Trophoblast cell (in vitro differentiated cells and primary cell): ENCODE results near the gene UTS2.

Experiments
- DNase-seq, 2 donors: peaks; one replicate each; pipeline ENCODE4 v3.0.0-alpha.2; 2016
- H2AFZ ChIP-seq: 2 replicates; pipeline ENCODE4 v1.6.1; 2013; ENCODE audit warnings: low read length, moderate library complexity, mild to moderate bottlenecking; ENCODE audit not compliant: insufficient read depth, poor library complexity
- H2AK5ac ChIP-seq: 2 replicates; pipeline ENCODE4 v1.6.1; 2013; ENCODE audit warnings: mild to moderate bottlenecking, low read length
- H2BK120ac ChIP-seq: 2 replicates; pipeline ENCODE4 v1.6.1; 2013; ENCODE audit warnings: low read length, mild to moderate bottlenecking, moderate library complexity; ENCODE audit not compliant: insufficient read depth, poor library complexity
- H2BK12ac ChIP-seq: 2 replicates; pipeline ENCODE4 v1.6.1; 2013; ENCODE audit warnings: mild to moderate bottlenecking, low read length, moderate library complexity
- H2BK5ac ChIP-seq: 2 replicates; pipeline ENCODE4 v1.6.1; 2013; ENCODE audit warnings: low read length, low read depth, moderate library complexity, mild to moderate bottlenecking; ENCODE audit not compliant: poor library complexity
- H3K14ac ChIP-seq: 2 replicates; pipeline ENCODE4 v1.6.1; 2013; ENCODE audit warnings: mild to moderate bottlenecking, low read length
- H3K18ac ChIP-seq: 2 replicates; pipeline ENCODE4 v1.6.1; 2013; ENCODE audit warnings: mild to moderate bottlenecking, low read length
- H3K23ac ChIP-seq: 2 replicates; pipeline ENCODE4 v1.6.1; 2013; ENCODE audit warnings: low read length
- H3K27ac ChIP-seq: 2 replicates; pipeline ENCODE4 v1.5.1; 2013; ENCODE audit warnings: low read depth, mild to moderate bottlenecking, inconsistent platforms, low read length, moderate library complexity
- H3K27me3 ChIP-seq: 2 replicates; pipeline ENCODE4 v1.6.1; 2013; ENCODE audit warnings: inconsistent platforms, mild to moderate bottlenecking, low read length, moderate library complexity; ENCODE audit not compliant: insufficient read depth
- H3K36me3 ChIP-seq, 2 experiments: 1 replicate in 1 of 2; 2 replicates in 1 of 2; pipeline ENCODE4 v1.6.1; 2013; ENCODE audit warnings: low read length in 2 of 2, mild to moderate bottlenecking in 2 of 2, moderate library complexity in 1 of 2; ENCODE audit not compliant: insufficient read depth in 2 of 2, control insufficient read depth in 1 of 2
- H3K4ac ChIP-seq: 2 replicates; pipeline ENCODE4 v1.6.1; 2013; ENCODE audit warnings: low read depth, mild to moderate bottlenecking, low read length, moderate library complexity
- H3K4me1 ChIP-seq, 2 experiments: 1 replicate in 1 of 2; 2 replicates in 1 of 2; pipeline ENCODE4 v1.6.1; 2013; ENCODE audit warnings: low read length in 2 of 2, mild to moderate bottlenecking in 2 of 2, moderate library complexity in 1 of 2; ENCODE audit not compliant: insufficient read depth in 2 of 2, control insufficient read depth in 1 of 2
- H3K4me2 ChIP-seq: 2 replicates; pipeline ENCODE4 v1.6.1; 2013; ENCODE audit warnings: inconsistent platforms, mild to moderate bottlenecking, low read length, moderate library complexity
- H3K4me3 ChIP-seq: 2 replicates; pipeline ENCODE4 v1.5.1; 2013; ENCODE audit warnings: mild to moderate bottlenecking, low read depth, low read length, inconsistent platforms
- H3K79me1 ChIP-seq: one replicate; pipeline ENCODE4 v1.6.1; 2013; ENCODE audit warnings: low read length
- H3K79me2 ChIP-seq: 2 replicates; pipeline ENCODE4 v1.6.1; 2013; ENCODE audit warnings: low read length, mild to moderate bottlenecking; ENCODE audit not compliant: control insufficient read depth, insufficient read depth, poor library complexity
- H3K9ac ChIP-seq: 2 replicates; pipeline ENCODE4 v1.6.1; 2013; ENCODE audit warnings: mild to moderate bottlenecking, low read length
- H3K9me3 ChIP-seq: 2 replicates; pipeline ENCODE4 v1.6.1; 2013; ENCODE audit warnings: low read depth, mild to moderate bottlenecking, control low read depth, inconsistent platforms, low read length; ENCODE audit not compliant: insufficient read depth
- H4K12ac ChIP-seq: 2 replicates; pipeline ENCODE4 v1.6.1; 2013; ENCODE audit warnings: low read depth, mild to moderate bottlenecking, low read length, moderate library complexity
- H4K8ac ChIP-seq: 2 replicates; pipeline ENCODE4 v1.6.1; 2013; ENCODE audit warnings: low read depth, mild to moderate bottlenecking, low read length, moderate library complexity
- H4K91ac ChIP-seq: one replicate; pipeline ENCODE4 v1.6.1; 2013; ENCODE audit warnings: low read depth, mild to moderate bottlenecking, low read length, moderate library complexity
- WGBS: extraction: QIAGEN DNeasy Blood & Tissue Kit; methylation state at CpG from one replicate; pipeline ENCODE4 v1.1.7; 2013; ENCODE audit warnings: missing lambda C conversion rate; ENCODE audit not compliant: insufficient read length, insufficient coverage; ENCODE audit errors: extremely low coverage; 5-methylcytosine and 5-hydroxymethylcytosine counted together

UTS2 gene

DNA sequence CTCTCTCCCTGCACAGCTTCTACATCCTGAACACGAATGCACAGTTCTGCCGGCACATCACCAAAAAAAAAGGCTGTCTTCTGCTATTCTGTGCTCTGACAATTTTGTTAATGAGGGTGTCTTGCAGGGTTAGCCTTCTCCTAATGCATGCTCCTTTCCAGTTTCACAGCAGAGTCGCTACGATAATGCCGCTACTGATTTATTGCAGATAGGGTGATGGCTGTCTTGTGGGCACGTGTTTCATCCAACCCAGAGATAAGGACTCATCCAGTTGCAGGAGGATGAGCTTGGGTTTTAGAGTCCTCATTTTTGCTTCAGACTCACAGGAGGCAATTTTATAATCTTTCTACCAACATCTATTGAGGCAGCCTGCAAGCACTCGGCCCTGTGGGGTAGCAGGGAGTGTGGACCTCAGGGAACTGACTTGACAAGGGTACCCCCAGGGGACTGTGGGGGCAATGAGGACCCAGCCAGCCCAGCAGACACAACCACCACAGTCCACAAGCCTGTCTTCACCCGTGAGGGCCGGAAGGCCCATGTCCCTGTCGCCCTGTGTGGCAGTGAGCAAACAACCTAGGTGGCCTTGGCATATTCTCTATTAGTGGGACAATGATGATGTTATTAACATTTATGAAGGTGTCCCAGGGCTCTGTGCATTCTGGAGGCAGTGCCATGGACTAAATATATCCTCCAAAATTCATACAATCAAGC is 15.4 kb upstream of the UTS2 start:
- Histone ChIP-seq H3K14ac (no peak overlapping the region), H3K79me2 (no peaks in the 10 kb centered on the region), H4K8ac (no peak overlapping the region), H2AFZ (no peak overlapping the region), H2BK12ac (no peak overlapping the region), H3K4ac (no peak overlapping the region), H3K4me2 (no peak overlapping the region), H3K23ac (no peak overlapping the region), H2AK5ac (no peak overlapping the region), H4K91ac (no peak overlapping the region), H3K18ac (no peak overlapping the region), H2BK5ac (no peak overlapping the region), H3K27ac (no peak overlapping the region), H4K12ac (no peak overlapping the region), H3K4me1 (no peaks in the 10 kb centered on the region), H3K79me1 (no peaks in the 10 kb centered on the region), H2BK120ac (no peak overlapping the region), H3K4me3 (peak overlapping the region; percentile 34), H3K9ac (no peak overlapping the region), H3K9me3 (no peaks in the 10 kb centered on the region), H3K36me3 (no peaks in the 10 kb centered on the region), H3K27me3 (no peaks in the 10 kb centered on the region)
- no peak for DNase-seq
- WGBS, result no CpG with 5 or more reads among the region's 10 CpGs

DNA sequence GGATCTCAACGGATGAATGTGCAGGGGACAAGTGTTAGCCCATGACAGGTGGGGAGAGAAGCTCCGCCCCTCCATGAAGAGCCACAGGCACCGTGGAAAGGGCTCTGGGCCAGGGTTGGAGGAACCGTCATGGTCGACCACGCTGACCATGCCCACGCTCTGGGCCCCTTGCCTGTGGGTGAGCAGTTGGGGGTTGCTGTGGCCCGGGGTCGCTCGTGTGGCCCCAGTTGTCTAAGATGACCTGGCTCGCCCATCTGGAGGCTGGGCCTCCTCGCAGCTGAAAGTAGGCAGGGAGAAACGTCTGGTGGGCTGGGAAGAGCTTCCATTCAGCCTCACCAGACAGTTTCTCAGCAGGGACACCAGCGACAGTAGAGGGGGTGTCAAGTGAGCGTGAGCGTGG is 13.1 kb upstream of the UTS2 start:
- no peak overlapping the region for H3K4ac ChIP-seq
- no peak overlapping the region for H4K91ac ChIP-seq
- H3K4me1 ChIP-seq, result no peaks in the 10 kb centered on the region
- no peak for DNase-seq
- H4K12ac ChIP-seq, result no peak overlapping the region
- no peak overlapping the region for H4K8ac ChIP-seq
- H3K79me2 ChIP-seq, result no peaks in the 10 kb centered on the region
- H3K9ac ChIP-seq, result no peak overlapping the region
- H3K23ac ChIP-seq, result no peak overlapping the region
- H2AFZ ChIP-seq, result no peak overlapping the region
- no peaks in the 10 kb centered on the region for H3K36me3 ChIP-seq
- no peak overlapping the region for H2AK5ac ChIP-seq
- H2BK120ac ChIP-seq, result no peak overlapping the region
- WGBS, result no CpG with 5 or more reads among the region's 16 CpGs
- no peaks in the 10 kb centered on the region for H3K9me3 ChIP-seq
- H3K27ac ChIP-seq, result no peak overlapping the region
- H3K14ac ChIP-seq, result no peak overlapping the region
- H3K27me3 ChIP-seq, result no peaks in the 10 kb centered on the region
- no peaks in the 10 kb centered on the region for H3K79me1 ChIP-seq
- no peak overlapping the region for H2BK12ac ChIP-seq
- H3K4me2 ChIP-seq, result no peak overlapping the region
- no peak overlapping the region for H2BK5ac ChIP-seq
- no peak overlapping the region for H3K18ac ChIP-seq
- H3K4me3 ChIP-seq, result no peak overlapping the region

DNA sequence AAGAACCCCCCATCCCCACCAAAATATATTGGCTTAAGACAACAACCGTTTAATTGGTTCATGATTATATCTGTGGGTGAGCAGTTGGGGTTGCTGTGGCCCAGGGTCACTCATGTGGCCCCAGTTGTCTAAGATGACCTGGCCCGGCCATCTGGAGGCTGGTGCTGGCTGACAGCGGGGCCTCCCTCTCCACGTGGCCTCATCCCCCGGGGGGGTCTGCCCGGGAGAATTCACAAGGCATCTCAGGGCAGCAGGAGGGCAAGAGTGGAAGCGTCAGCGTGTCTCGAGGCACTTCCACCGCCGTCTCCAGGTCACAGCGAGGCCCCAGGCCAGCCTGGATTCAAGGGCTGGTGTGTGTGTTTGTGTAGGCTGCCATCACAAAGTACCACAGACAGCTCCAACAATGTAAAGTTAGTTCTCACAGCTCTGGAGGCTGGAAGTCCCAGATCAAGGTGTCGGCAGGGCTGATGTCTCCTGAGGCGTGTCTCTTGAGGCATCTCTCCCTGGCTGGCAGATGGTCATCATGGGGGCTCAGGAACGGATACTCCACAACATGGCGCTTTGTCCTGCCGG is 11.0 kb upstream of the UTS2 start:
- no peak for DNase-seq
- H3K9ac ChIP-seq, result no peak overlapping the region
- H4K8ac ChIP-seq, result no peak overlapping the region
- H3K9me3 ChIP-seq, result no peaks in the 10 kb centered on the region
- no peak overlapping the region for H3K18ac ChIP-seq
- H2BK120ac ChIP-seq, result no peak overlapping the region
- H2AK5ac ChIP-seq, result no peak overlapping the region
- H3K4me1 ChIP-seq, result no peaks in the 10 kb centered on the region
- H3K36me3 ChIP-seq, result no peaks in the 10 kb centered on the region
- H3K79me2 ChIP-seq, result no peaks in the 10 kb centered on the region
- no peak overlapping the region for H2BK5ac ChIP-seq
- H4K12ac ChIP-seq, result no peak overlapping the region
- H3K79me1 ChIP-seq, result no peaks in the 10 kb centered on the region
- no peak overlapping the region for H4K91ac ChIP-seq
- H2AFZ ChIP-seq, result no peak overlapping the region
- no peak overlapping the region for H3K4me2 ChIP-seq
- H3K23ac ChIP-seq, result no peak overlapping the region
- no peak overlapping the region for H3K4ac ChIP-seq
- no peak overlapping the region for H3K27ac ChIP-seq
- H3K4me3 ChIP-seq, result no peak overlapping the region
- no peak overlapping the region for H2BK12ac ChIP-seq
- H3K27me3 ChIP-seq, result no peaks in the 10 kb centered on the region
- no CpG with 5 or more reads among the region's 17 CpGs for WGBS
- no peak overlapping the region for H3K14ac ChIP-seq

DNA sequence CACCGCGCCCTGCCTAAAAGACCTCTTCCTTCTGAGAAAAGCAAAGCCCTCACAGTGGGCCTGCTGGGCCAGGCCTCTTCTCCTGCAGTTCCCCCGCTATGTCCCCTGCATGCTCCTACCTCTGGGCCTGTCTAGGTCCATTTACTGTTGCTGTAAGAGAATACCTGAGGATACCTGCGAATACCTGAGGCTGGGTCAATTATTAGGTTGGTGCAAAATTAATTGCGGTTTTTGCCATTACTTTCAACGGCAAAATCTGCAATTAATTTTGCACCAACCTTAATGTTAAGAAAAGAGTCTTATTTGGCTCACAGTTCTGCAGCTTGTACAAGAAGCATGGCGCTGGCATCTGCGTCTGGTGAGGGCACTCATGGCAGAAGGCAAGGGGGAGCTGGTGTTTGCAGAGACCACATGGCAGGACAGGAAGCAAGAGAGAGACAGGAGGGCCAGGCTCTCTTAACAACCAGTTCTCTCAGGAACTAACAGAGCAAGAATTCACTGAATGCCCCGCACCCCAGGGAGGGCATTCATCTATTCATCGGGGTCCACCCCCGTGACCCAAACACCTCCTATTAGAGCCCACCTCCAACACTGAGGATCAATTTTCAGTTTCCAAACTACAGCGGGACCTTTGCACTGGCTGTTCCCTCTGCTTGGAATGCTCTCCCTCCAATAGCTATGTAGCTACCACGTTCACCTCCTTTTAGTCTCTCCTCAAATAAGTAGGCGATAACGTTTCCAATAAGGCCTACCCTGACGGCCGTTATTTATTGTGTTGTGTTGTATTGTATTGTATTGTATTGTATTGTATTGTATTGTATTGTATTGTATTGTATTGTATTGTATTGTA is 9.6 kb upstream of the UTS2 start:
- WGBS, result no CpG with 5 or more reads among the region's 17 CpGs
- Histone ChIP-seq H3K27me3 (no peaks in the 10 kb centered on the region), H4K8ac (no peak overlapping the region), H2BK5ac (no peak overlapping the region), H3K4me3 (no peak overlapping the region), H3K23ac (no peak overlapping the region), H2BK12ac (no peak overlapping the region), H4K12ac (no peak overlapping the region), H4K91ac (no peak overlapping the region), H3K4me2 (no peak overlapping the region), H2AK5ac (no peak overlapping the region), H3K4me1 (no peaks in the 10 kb centered on the region), H3K9ac (no peak overlapping the region), H2BK120ac (no peak overlapping the region), H3K27ac (no peak overlapping the region), H3K18ac (no peak overlapping the region), H3K9me3 (no peaks in the 10 kb centered on the region), H3K14ac (no peak overlapping the region), H3K79me1 (no peaks in the 10 kb centered on the region), H3K36me3 (no peaks in the 10 kb centered on the region), H3K79me2 (no peaks in the 10 kb centered on the region), H3K4ac (no peak overlapping the region), H2AFZ (no peak overlapping the region)
- DNase-seq, result no peak
